Measurements from ENCODE around the gene EPAS1. TPM values are rescaled to one million over a fixed set of nuclear protein-coding genes. Genes with fewer than 3 reads are reported as not detected.

EPAS1 gene
- polyA plus RNA-seq (ENCODE audit: insufficient read length in 4 of 4) = 10 to 100 TPM; 39.2 to 62.4 (median 43.0) TPM

DNA sequence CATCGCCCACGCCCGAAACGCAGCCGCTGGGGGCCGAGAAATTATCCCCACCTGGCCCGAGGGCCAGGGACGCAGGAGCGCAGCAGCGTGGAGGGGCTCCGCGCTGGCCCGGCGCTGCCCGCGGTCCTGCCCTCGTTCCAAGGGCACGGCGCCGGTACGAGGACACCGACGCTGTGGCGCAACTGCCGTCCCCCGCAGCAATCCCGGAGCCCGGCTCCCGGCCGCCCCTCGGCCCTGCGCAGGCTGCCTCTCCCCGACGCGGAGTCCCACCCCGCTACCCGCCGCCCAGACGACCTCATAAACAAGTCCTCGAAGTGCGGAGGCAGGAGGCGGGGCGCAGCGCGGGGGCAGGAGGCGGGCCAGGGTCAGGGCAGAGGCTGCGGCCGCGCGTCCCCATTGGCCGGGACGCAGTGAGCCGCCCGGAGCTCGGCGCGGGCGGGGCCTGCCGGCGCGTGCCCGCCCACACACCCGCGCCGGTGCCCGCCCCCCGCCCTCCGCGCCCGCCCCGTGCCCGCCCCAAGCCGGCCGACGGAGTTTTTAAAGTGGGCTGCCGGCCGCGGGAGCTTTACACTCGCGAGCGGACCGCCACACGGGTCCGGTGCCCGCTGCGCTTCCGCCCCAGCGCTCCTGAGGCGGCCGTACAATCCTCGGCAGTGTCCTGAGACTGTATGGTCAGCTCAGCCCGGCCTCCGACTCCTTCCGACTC lies at the start of gene EPAS1:
Gene EPAS1 (plus strand): TSS at position 568 of the 706 bp plus-strand sequence. CDS start 505 bp downstream, outside the sequence.
- no peak for DNase-seq (ENCODE audit: low read depth in 4 of 4, low spot score in 2 of 4)

DNA sequence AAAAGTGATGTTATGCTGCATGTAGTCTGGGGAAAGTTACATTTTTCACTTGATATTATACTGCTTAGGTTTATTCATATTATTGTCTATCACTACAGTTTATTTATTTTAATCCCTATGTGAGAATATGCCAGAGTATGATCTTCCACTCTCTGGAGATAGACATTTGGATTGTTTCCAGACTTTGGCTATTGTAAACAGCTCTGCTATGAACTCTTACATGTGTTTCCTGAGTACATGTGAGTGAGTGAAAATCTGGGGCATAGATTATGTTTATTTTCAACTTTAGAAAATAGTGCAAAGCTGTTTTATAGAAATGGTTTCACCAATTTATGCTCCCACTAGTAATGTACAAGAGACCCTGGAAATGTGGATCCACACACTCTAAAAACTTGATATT lies 49.0 kb upstream of the EPAS1 start:
- no peak for DNase-seq (ENCODE audit: low read depth in 4 of 4, low spot score in 2 of 4)

DNA sequence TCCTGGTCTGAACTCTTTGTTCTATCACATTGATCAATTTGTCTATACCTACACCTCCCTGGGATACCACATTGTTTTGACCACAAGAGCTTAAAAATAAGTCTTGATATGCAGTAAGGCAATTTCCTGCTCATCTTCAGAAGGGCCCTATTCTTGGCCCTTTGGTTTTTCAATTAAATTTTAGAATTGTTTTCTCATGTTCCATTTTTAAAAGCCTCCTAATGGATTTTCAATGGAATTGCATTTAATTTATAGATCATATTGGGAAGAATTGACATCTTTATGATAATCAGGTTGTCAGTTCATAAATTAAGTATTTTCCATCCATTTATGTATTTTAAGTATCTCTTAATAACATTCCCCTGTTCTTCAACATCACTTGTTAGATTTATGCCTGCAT lies 47.6 kb upstream of the EPAS1 start:
- DNase-seq (ENCODE audit: low read depth in 4 of 4, low spot score in 2 of 4) = no peak

DNA sequence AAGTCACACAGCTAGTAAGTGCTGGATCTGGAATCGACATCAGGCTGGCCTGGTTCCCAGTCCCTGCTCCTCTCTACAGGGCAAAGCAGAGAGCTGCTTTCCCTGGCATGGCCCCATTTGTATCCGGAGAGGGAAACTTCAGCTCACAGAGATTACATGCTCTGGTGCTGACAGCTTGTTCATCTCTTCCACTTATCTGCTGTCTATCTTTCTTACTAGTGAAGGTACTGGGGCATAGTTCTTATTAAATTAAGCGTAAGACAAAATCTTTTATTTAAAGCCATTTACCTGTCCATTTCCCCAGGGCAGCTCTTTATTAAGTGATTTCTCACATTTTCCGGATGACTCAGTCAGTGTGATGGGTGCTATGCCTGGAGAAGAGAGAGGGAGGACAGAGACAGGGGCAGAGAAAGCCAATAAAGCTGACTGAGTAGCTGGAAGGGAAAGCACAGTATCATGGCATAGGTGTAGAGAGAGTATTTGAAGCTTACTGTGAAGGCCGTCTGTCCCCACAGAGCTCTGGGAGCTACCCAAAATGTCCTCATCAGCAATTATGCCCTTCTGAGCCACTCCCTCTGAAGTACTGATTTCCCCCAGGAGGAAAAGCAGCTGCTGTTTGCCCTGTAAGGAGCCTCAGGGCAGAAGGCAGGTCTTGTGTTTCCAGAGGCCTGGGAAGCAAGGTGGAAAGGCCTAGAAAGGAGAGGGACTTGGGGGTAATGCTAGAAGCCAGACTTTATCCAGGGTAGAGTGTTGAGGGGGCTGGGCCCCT lies 44.1 kb upstream of the EPAS1 start:
- DNase-seq (ENCODE audit: low read depth in 4 of 4, low spot score in 2 of 4) = no peak

DNA sequence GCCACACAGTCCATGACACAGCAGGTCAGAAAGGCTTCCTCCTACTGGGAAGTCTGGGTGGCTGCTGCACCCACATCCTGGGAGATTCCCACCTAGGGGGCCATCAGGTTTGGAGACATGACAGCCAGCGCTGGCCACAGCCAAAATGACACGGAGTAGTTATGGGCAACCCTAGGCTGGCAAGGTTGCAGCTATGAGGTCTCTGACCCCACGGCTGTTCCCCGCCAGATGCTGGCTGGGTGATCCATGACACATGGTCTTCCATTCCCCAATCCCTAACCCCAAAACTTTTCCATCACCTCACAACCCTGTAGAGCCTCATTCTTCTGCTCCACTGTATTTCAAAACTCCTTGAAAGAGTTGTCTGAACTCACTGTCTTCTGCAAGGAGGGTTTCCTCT lies 42.7 kb upstream of the EPAS1 start:
- DNase-seq (ENCODE audit: low read depth in 4 of 4, low spot score in 2 of 4) = no peak

DNA sequence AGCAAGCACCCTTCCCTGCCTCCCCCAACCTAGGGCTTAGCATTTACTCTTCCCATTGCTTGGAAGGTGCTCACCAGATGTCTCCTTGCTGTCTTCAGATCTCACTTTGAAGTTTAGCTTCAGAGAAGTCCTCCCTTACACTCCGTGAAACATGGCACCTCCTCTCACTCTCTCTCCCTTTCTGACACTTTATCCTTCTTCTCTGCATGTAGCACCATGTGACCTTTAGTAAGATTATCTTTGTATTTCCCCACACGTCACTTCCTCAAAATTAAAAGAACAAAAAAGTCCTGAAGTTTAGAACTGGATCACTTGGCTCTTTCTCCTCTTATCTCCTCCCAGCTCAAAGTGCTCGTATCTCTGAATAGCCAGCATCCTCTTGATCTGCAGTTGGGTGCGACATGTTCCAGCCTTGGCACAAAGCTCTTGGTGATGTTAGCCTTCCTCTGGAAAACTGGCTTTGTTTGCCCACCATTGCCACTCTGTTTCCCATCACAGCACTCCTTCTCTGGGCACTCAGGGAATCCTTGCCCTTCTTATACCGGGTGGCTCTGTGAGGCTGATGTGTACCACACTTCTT lies 40.6 kb upstream of the EPAS1 start:
- DNase-seq (ENCODE audit: low read depth in 4 of 4, low spot score in 2 of 4) = no peak

DNA sequence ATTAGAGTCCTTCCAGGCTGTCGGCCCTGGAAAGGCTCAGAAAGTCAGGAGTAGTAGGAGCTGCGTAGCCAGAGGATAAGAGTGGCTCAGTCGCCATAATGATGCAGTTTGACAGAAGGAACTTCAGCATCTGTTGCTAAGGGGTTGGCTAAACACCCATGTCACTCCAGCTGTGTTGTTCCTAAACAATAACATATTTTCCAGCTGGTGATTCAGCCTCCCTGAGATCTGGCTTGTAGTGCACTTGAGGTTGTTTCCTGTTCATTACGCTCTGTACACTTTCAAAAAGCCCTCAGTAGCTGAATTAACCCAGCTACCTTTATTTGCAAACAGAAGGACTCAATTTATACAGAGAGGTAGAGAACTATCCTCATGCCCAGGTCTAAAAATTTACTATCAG lies 39.7 kb upstream of the EPAS1 start:
- DNase-seq (ENCODE audit: low read depth in 4 of 4, low spot score in 2 of 4) = no peak

DNA sequence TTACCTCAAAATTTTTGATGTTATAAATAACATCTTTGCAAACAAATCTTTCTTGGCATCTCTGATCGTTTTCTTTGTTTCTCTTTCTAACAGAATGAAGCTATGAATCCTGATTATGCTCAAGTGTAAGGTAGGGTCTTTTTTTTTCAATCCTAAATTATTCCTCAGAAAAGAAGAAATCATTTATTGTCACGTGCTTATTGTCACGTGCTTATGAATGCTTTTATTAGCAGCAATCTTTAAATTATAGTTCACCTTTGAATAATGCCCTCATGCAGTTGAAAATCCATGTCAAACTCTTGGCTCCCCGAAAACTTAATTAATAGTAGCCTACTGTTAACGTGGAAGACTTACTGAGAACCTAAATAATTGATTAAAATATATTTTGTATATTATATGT lies 39.2 kb upstream of the EPAS1 start:
- no peak for DNase-seq (ENCODE audit: low read depth in 4 of 4, low spot score in 2 of 4)

DNA sequence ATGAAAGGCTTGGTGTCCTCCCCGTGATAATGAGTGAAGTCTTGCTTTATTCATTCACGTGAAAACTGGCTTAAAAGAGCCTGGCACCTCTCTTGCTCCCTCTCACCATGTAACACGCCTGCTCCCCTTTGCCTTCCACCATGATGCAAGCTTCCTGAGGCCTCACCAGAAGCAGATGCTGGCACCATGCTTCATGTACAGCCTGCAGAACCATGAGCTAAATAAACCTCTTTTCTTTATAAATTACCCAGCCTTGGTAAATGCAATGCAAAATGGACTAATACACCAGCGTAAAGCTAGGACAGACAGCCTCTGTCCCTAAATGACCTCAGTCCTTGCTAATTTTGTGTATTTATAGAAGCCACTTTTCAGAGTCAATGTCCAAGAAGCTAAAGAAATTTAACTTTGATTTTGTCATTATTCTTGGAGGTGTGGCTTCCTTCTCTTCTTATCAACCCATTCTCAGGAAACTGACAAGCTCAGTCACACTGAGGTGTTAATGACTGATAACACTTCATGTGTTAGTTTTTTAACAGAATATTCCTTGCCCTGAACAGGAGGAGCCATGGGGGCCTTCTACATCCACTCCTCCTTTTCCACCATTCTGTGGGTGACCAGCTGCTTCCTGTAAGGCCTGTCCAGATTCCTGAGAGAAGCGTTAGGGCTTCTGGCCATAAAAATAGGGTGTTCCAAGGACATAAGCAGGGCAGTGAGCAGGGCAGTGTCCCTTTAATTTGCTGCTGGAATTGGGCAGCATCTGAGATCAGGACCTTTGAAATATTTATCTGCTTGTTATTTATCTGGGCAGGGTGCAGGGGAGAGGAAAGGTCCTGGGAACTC lies 38.0 kb upstream of the EPAS1 start:
- no peak for DNase-seq (ENCODE audit: low read depth in 4 of 4, low spot score in 2 of 4)

DNA sequence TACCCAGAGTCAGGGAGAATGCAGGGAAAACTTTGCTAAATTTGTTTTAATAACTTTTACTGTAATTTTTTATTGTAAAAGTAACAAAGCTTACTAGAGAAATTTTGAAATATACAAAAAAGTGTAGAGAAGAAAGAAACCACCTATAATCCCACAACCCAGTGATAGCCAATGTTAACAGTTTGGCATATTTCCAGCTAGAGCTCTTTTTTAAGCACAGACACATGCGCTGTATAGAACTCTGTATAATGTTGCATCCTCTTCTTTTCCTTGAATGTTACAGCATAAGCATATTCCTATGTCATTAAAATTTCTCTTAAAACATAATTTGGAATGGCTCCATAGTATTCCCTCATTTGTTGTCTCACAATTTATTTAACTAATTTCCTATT lies 37.4 kb upstream of the EPAS1 start:
- no peak for DNase-seq (ENCODE audit: low read depth in 4 of 4, low spot score in 2 of 4)

DNA sequence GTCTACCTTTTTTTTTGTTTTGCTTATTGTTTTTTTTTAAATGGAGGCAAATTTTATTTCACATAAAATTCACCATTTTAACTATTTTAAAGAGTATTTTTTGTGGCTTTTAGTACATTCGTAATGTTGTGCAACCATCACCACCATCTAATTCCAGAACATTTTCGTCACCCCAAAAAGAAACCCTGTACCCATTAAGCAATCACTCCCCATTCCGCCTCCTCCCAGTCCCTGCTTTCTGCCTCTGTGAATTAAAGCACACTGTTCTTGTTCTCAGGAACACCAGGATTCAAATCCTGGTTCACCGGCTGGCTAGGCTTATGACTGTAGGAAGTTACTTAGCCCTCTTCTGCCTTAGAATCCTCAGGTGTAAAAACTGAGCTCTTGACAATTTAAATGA lies 36.9 kb upstream of the EPAS1 start:
- no peak for DNase-seq (ENCODE audit: low read depth in 4 of 4, low spot score in 2 of 4)

DNA sequence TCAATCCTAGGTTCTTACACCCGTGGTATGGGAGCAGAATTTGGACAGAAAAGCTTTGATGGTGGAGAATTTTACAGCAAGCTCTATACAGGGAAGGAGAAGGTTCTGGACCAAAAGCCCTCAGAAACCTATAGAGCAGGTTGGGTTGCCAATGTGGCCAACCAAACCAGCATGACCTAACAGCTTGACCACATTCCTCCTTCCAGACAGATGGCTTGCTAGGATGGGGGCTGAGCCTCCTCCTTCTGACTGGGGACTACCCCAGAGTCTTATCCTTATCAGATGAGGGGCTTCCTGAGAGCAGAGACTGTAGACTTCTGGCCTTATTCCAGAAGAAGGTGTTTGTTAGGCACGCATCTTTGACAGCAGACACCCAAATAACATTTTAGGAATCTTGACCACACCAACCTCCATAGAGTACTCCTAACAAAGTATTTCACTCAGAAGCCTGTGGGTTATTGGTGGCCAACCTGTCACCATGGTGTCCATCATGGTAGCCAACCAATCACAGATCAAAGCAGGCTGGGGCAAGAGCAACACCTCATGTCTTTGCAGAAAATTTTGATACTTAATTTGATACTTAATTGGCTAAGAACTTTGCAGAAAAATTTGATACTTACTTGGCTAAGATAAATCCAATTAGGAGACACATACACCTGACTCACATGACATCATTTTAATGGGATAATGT lies 34.8 kb upstream of the EPAS1 start:
- no peak for DNase-seq (ENCODE audit: low read depth in 4 of 4, low spot score in 2 of 4)

DNA sequence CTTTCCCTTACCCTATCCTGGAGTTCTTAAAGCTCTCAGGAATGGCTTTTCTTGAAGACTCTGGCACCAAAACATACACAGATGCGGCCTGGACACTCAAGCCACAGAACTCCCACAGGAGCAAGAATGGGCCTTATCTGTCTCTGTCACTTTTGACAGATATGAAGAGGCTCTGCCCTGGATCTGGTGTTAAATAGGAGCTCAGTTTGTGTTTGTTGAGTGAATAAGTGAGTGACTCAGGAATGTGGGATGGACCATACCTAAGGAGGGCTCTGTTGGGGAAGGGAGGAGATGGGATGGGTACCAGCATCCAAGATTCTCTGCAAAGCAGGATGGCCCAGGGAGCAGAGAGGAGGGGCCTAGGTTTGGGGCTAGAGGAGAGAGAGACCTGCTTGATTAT lies 33.9 kb upstream of the EPAS1 start:
- no peak for DNase-seq (ENCODE audit: low read depth in 4 of 4, low spot score in 2 of 4)

DNA sequence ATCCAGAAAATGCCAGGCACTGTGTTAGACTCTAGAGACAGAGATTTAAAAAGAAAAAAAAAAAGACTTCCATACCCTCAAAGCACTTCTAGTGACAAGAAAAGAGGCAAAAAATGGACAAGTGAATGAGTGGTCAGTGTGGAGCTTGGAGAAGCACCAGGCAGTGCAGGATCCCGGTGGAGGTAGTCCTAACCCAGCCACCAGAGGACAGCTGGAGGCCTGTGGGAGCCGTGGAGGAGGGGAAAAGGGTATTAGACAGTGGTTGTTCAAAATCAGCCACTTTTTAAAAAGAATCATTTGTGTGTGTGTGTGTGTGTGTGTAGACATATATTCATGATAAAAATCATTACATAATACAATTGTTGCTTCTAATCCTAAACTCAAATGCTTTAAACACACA lies 32.8 kb upstream of the EPAS1 start:
- DNase-seq (ENCODE audit: low read depth in 4 of 4, low spot score in 2 of 4) = no peak

DNA sequence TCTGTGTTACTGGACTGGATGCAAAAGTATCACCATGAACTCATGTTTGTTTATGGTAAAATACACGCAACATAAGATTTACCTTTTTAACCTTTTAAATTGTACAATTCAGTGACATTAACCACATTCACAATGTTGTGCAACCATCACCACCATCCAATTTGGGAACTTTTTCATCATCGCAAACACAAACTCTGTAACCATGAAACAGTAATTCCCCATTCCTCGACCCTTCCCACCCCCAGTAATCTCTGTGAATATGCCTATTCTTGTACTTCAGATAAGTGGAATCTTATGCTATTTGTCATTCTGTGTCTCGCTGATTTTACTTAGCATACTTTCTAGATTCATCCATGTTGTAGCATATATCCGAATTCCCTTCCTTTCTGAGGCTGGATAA lies 31.1 kb upstream of the EPAS1 start:
- no peak for DNase-seq (ENCODE audit: low read depth in 4 of 4, low spot score in 2 of 4)

DNA sequence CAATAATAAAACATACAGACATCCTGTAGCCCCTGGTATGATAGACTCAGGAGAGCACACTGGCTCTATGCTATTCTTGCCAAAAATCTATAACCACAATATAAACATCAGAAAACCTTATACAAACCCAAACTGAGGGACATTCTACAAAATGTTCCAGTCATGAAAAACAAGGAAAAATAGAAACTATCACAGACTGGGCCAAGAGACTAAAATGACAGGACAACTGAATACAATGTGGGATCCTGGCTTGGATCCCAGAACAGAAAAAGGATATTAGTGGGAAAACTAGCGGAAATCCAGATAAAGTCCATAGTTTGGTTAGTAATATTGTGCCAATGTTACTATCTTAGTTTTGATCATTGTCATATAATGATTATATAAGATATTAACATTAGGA lies 29.6 kb upstream of the EPAS1 start:
- no peak for DNase-seq (ENCODE audit: low read depth in 4 of 4, low spot score in 2 of 4)

DNA sequence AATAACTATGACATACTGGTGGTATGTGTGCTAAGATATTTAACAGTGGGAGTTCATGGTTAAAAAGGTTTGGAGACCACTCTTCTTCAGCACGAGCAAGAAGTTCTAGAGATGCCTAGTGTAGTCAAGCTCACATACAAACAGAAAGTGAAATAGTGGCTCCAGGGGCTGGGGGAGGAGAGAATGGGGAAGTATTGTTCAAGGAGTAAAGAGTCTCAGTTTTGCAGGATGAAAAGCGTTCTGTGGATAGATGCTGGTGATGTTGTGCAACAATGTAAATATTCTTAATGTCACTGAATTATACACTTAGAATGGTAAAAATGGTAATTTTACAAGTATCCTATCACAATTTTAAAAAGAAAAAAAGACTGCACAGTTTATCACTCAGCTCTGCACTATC lies 29.0 kb upstream of the EPAS1 start:
- no peak for DNase-seq (ENCODE audit: low read depth in 4 of 4, low spot score in 2 of 4)

DNA sequence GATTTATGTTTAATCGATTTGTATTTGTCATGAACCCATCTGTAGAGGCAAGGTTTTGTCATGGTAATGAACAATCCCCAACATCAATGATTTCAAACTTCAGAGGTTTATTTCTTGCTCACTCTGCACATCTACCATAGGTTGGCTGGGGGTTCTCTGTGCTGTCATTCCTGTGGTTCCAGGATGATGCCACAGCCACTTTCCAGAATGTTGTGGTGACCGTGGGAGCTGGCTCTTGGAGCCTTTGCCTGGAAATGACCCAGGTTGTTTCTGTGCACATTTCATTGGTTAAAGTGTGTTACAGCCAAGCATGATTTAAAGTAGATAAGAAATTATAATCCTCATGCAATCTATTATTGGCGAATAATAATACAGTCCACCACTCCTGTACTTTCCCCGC lies 28.2 kb upstream of the EPAS1 start:
- DNase-seq (ENCODE audit: low read depth in 4 of 4, low spot score in 2 of 4) = no peak

DNA sequence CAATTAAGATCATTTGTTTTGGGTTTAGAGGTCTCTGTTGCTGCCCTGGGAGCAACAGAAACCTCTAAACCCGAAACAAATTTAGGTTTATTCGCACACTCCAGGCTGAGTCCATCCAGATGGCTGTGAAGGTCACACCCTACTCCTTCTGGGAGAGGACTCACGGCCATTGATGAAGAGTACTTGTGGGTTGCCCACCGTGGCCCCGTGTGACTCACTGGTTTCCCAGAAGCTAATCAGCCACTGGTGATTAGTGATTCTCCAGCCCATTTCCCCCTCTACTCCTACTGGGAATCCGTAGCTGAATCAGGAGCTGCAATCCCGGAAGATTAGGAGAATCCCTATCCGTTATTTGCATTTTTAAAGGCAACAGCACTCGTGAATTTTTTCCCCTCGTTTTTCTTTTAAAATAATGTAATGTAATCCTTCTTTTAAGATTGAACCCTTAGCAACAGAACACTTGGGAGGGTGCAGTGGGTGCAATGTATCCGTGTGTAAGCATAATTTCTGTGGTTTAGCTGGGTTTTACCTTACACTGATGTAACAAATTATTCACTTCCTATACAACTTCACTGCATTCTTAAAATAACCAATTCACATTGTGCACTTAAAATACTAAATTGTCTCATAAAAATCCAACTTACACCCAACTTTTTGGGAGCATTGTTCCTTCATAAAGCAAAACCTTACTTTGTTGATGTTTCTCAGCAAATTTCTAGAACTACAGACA lies 27.5 kb upstream of the EPAS1 start:
- no peak for DNase-seq (ENCODE audit: low read depth in 4 of 4, low spot score in 2 of 4)

DNA sequence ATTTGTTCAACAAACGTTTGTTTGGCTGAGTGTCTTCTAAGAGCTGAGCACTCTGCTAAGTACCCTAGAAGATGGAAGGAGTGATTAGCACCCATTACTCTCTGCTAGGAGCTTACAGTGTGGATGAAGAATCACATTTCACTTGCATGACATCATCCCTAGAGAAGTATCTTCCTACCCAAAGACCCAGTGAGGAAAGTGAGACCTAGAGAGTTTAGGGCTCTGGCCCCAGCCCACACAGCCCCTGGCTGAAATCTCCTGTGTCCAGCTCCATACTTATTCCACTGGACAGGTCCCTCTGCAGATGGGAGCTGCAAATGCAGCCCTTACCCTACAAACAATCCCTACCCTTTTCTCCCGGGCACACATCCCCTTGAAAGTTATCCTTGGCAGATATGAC lies 26.8 kb upstream of the EPAS1 start:
- no peak for DNase-seq (ENCODE audit: low read depth in 4 of 4, low spot score in 2 of 4)
